HUES64 (cell line): ENCODE data around the gene AFF1.

ENCODE experiments used
- H3K27ac ChIP-seq: 2 replicates; pipeline ENCODE4 v1.7.0; 2013; ENCODE audit warnings: low read depth, low read length, inconsistent platforms
- H3K27me3 ChIP-seq: 2 replicates; pipeline ENCODE4 v1.6.1; 2013; ENCODE audit warnings: mild to moderate bottlenecking, low read length; ENCODE audit not compliant: insufficient read depth
- H3K36me3 ChIP-seq: 2 replicates; pipeline ENCODE4 v1.6.1; 2013; ENCODE audit warnings: mild to moderate bottlenecking, low read length; ENCODE audit not compliant: insufficient read depth
- H3K4me1 ChIP-seq: 2 replicates; pipeline ENCODE4 v1.6.1; 2013; ENCODE audit warnings: mild to moderate bottlenecking, low read length, moderate library complexity; ENCODE audit not compliant: insufficient read depth
- H3K4me3 ChIP-seq: 2 replicates; pipeline ENCODE4 v1.5.1; 2013; ENCODE audit warnings: mild to moderate bottlenecking, low read length, moderate library complexity
- H3K9ac ChIP-seq: 2 replicates; pipeline ENCODE4 v1.6.1; 2013; ENCODE audit warnings: mild to moderate bottlenecking, low read depth, low read length
- H3K9me3 ChIP-seq: 2 replicates; pipeline ENCODE4 v1.6.1; 2013; ENCODE audit warnings: low read depth, low read length; ENCODE audit not compliant: insufficient read depth
- WGBS: fragments of 150-250, 120-280 bp; methylation state at CpG from one replicate; pipeline ENCODE4 v1.1.7; 2013; ENCODE audit warnings: missing lambda C conversion rate; 5-methylcytosine and 5-hydroxymethylcytosine counted together

AFF1 gene

DNA sequence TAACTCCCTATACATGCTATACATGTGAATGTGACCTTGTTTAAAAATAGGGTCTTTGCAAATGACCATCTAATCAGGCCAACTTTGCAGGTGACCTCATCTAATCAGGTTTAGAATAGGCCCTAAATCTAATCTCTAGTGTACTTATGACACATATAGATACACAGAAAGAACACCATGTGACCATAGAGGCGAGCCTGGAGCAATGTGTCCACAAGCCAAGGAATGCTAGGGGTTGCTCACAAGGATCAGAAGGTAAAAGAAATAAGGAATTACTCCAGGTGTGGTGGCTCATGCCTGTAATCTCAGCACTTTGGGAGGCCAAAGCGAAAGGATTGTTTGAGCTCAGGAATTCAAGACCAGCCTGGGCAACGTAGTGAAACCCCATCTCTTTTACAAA lies 32.9 kb upstream of the AFF1 start:
- Histone ChIP-seq H3K27me3 (no peaks in the 10 kb centered on the region; the same call in 1 of the 2 replicates), H3K4me1 (no peaks in the 10 kb centered on the region), H3K9me3 (no peaks in the 10 kb centered on the region), H3K4me3 (no peak overlapping the region), H3K27ac (no peak overlapping the region), H3K36me3 (no peaks in the 10 kb centered on the region), H3K9ac (no peak overlapping the region)
- 75% methylated on average over 3 of the region's 3 CpGs for WGBS

DNA sequence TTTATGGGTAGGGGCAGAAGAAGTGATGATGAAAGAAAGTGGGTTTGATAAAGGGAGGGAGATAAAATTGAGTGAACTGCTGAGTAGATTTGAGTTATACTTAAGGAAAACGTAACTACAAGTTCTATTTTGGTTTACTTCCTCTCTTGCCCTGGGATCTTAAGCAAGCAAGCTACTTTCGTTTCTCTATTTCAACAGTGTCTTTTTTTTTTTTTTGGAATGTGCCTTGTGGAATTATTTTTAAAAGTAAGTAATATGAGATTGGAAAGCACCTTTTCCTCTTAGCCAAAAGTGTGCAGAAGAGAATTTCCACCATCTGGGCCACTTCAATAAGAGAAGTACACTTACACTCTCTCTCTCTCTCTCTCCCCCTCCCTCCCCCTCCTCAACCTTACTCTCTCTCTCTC lies 26.6 kb upstream of the AFF1 start:
- no peaks in the 10 kb centered on the region for H3K36me3 ChIP-seq
- H3K4me1 ChIP-seq = 0 out of 2 replicates have a peak, but pooled peaks cover 2% of the 10 kb centered on the region
- no peak overlapping the region for H3K4me3 ChIP-seq
- H3K27me3 ChIP-seq = no peaks in the 10 kb centered on the region; the same call in 1 of the 2 replicates
- no peak overlapping the region for H3K27ac ChIP-seq
- no peaks in the 10 kb centered on the region for H3K9me3 ChIP-seq
- no peak overlapping the region for H3K9ac ChIP-seq
- WGBS = 75% methylated on average over 1 of the region's 2 CpGs

DNA sequence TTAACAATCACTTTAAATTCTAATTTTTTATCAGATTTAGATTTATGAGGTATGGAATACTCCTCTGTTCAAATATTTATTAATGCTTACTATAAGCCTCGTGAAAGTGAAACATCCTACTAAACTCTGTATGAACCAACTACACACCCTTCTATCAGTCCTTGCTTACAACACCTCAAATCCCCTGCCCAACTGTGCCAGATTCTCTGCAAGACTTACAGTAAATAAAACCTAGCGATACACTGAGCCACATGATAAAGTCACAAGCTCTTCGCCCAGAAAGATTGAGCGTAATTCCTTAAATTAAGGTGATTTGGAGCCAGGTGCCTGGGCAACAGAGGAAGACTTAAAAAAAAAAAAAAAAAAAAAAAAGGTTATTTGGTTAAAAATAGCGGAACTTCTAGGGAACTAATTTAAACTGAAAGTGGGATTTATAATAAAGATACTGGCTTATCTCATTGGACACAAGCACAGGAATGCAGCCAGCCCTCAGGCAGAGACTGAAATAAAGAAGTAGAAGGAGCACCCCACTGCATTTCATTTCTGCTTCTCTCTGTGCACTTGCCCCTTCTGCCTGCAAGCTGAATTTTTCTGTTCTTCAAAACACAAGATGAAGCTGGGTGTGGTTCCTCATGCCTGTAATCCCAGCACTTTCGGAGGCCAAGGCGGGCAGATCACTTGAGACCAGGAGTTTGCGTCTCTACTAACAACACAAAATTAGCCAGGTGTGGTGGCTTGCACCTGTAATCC lies 25.1 kb upstream of the AFF1 start:
- Histone ChIP-seq H3K27me3 (no peaks in the 10 kb centered on the region), H3K4me3 (no peak overlapping the region), H3K9me3 (no peaks in the 10 kb centered on the region), H3K4me1 (0 out of 2 replicates have a peak, but pooled peaks cover 2% of the 10 kb centered on the region), H3K27ac (no peak overlapping the region), H3K9ac (no peak overlapping the region), H3K36me3 (no peaks in the 10 kb centered on the region)
- 96% methylated on average over 8 of the region's 8 CpGs for WGBS

DNA sequence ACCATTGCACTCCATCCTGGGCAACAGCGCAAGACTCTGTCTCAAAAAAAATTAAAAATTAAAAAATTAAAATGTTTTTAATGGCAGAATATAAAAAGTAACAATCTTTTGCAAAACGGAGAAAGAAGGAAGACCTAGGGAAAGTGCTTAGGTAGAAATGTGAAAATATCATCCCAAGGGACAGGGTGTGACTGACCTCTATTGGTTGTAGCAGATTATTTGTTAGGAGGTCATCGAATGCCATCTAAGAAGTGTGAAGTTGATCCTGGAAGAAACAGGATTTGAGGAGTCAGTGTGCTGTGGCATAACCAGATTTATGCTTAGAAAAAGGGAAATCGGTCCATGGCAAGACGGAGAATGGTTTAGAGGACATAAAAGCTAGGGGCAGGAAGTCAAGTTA lies 24.4 kb upstream of the AFF1 start:
- 90% methylated on average over 4 of the region's 5 CpGs for WGBS
- Histone ChIP-seq H3K4me1 (0 out of 2 replicates have a peak, but pooled peaks cover 2% of the 10 kb centered on the region), H3K36me3 (no peaks in the 10 kb centered on the region), H3K27me3 (no peaks in the 10 kb centered on the region), H3K9me3 (no peaks in the 10 kb centered on the region), H3K4me3 (no peak overlapping the region), H3K9ac (no peak overlapping the region), H3K27ac (no peak overlapping the region)

DNA sequence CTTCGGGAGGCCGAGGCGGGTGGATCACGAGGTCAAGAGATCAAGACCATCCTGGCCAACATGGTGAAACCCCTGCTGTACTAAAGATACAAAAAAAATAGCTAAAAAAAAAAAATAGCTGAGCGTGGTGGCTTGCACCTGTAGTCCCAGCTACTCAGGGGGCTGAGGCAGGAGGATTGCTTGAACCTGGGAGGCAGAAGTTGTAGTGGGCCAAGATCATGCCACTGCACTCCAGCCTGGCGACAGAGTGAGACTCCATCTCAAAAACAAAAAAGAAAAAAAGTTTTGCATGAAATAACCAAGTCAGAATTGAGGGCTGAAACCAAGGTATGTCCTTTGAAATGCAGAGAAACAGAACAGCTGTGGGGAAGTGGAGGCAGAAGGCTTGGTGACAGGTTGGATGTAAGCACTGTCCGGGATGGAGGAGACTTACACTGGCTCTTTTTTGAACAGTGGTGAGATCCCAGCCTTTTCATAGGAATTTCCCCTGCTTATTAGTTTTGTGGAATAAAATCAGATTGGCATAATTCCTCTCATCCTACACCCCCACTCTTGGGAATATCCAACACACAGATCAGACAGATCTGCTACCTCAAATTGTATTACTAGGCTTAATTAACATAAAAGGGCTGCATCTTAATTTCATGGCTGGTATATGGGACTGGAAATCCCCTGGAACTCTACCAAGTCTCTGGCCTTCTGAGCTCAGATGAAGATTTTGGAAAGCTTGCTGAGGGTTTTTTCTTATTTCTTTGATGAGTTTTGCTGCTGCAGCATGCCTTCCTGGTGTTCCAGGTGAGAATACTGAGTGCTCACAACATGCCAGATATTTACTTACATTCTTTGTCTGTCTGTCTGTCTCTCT lies 23.8 kb upstream of the AFF1 start:
- no peaks in the 10 kb centered on the region for H3K9me3 ChIP-seq
- 86% methylated on average over 7 of the region's 7 CpGs for WGBS
- H3K9ac ChIP-seq = no peak overlapping the region

DNA sequence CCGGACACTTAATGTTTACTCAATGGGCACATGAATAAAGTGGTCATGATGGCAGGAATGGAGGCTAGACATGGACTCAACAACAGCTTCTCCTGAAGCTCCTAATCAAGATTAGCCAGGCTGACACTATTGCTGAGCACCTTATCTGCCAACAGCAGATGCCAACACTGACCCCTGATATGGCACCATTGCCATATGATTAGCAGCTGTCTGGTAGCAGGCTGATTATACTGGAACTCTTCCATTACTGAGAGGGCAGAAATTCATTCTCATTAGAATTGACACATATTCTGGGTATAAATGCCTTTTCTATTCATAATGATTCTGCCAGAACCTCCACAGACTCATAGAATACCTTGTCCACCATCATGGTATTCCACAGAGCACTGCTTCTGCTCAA lies 18.4 kb upstream of the AFF1 start:
- Histone ChIP-seq H3K9me3 (no peaks in the 10 kb centered on the region), H3K27ac (no peak overlapping the region), H3K27me3 (no peaks in the 10 kb centered on the region), H3K4me3 (no peak overlapping the region), H3K36me3 (no peaks in the 10 kb centered on the region), H3K9ac (no peak overlapping the region), H3K4me1 (no peaks in the 10 kb centered on the region)
- WGBS = 0% methylated on average over 1 of the region's 1 CpG

More for the DNA sequence above, 23.8 kb upstream of the AFF1 start:
- Histone ChIP-seq H3K4me3 (no peak overlapping the region), H3K27ac (no peak overlapping the region), H3K27me3 (no peaks in the 10 kb centered on the region), H3K36me3 (no peaks in the 10 kb centered on the region), H3K4me1 (0 out of 2 replicates have a peak, but pooled peaks cover 2% of the 10 kb centered on the region)

DNA sequence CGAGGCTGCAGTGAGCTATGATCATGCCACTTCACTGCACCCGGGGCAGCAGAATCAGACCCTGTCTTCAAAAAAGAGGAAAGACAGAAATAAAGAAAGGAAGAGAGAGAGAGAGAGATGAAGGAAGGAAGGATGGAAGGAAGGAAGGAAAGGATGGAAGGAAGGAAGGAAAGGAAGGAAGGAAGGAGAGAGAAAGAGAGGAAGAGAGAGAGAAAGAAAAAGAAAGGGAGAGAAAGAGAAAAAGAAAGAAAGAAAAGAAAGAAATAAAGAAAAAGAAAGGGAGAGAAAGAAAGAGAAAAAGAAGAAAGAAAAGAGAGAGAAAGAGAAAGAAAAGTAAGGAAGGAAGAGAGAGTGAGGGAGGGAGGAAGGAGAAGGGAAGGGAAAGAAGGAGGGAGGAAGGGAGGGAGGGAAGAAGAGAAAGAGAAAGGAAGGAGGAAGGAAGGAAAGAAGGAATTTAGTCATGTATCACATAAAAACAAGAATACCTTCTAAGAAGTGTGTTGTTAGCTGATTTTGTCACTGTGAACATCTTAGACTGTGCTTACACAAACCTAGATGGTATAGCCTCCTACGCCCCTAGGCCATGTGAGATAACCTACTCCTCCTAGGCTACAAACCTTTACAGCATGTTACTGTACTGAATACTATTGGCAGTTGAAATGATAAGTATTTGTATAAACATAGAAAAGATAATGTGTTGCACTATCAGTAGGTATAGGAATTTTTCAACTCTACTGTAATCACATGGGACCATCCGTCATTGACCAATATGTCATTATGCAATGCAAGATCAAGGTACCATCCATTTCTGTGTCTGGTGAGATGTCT lies 17.4 kb upstream of the AFF1 start:
- no peaks in the 10 kb centered on the region for H3K36me3 ChIP-seq
- H3K27me3 ChIP-seq = no peaks in the 10 kb centered on the region
- 97% methylated on average over 4 of the region's 4 CpGs for WGBS
- no peak overlapping the region for H3K27ac ChIP-seq
- H3K9ac ChIP-seq = no peak overlapping the region
- no peaks in the 10 kb centered on the region for H3K9me3 ChIP-seq
- no peaks in the 10 kb centered on the region for H3K4me1 ChIP-seq
- no peak overlapping the region for H3K4me3 ChIP-seq

DNA sequence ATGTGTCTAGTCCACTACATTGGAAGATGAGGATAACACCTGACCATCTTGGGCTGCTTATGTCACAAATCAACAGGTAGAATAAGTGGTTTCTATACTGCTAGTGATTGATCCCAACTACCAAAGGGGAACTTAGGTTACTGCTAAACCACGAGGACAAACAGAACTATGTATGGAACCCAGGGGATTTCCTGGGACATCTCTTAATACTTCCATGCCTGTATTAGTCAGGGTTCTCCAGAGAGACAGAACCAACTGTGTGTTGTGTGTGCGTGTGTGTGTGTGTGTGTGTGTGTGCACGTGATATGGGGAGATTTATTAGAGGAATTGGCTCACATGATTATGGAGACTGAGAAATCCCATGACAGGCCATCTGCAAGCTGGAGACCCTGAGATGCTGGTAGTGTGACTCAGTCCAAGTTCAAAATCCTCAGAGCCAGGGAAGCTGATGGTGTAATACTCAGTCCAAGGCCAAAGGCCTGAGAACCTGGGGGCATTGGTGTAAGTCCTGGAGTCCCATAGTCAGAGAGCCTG lies 16.2 kb upstream of the AFF1 start:
- H3K4me3 ChIP-seq = no peak overlapping the region
- 46% methylated on average over 3 of the region's 3 CpGs for WGBS
- no peaks in the 10 kb centered on the region for H3K4me1 ChIP-seq
- H3K9me3 ChIP-seq = no peaks in the 10 kb centered on the region
- H3K9ac ChIP-seq = no peak overlapping the region
- H3K36me3 ChIP-seq = no peaks in the 10 kb centered on the region
- no peaks in the 10 kb centered on the region for H3K27me3 ChIP-seq
- no peak overlapping the region for H3K27ac ChIP-seq

DNA sequence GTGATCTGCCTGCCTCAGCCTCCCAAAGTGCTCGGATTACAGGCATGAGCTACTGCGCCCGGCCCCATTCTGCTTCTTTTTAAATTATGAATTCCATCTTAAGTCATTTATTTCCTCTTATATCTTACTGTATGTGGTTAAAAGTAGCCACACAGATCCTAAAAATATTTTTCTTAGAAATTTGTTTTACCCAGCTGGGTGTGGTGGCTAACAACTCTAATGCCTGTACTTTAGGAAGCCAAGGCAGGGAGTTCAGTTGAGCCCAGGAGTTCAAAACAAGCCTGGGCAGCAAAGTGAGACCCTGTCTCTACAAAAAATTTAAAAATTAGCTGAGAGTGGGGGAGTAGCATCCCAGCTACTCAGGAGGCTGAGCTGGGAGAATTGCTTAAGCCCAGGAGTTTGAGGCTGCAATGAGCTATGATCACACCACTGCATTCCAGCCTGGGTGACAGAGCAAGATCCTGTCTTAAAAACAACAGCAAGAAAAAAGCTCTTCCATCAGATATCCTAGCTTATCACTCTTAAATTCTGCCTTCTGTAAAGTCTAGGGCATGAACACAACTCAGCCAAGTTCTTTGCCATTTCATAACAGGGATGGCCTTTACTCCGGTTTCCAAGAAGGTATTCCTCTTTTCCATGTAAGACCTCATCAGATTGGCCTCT lies 15.1 kb upstream of the AFF1 start:
- H3K27ac ChIP-seq = no peak overlapping the region
- 93% methylated on average over 4 of the region's 4 CpGs for WGBS
- H3K9ac ChIP-seq = no peak overlapping the region
- no peaks in the 10 kb centered on the region for H3K36me3 ChIP-seq
- no peaks in the 10 kb centered on the region for H3K9me3 ChIP-seq
- H3K4me3 ChIP-seq = no peak overlapping the region
- H3K4me1 ChIP-seq = no peaks in the 10 kb centered on the region
- H3K27me3 ChIP-seq = no peaks in the 10 kb centered on the region

DNA sequence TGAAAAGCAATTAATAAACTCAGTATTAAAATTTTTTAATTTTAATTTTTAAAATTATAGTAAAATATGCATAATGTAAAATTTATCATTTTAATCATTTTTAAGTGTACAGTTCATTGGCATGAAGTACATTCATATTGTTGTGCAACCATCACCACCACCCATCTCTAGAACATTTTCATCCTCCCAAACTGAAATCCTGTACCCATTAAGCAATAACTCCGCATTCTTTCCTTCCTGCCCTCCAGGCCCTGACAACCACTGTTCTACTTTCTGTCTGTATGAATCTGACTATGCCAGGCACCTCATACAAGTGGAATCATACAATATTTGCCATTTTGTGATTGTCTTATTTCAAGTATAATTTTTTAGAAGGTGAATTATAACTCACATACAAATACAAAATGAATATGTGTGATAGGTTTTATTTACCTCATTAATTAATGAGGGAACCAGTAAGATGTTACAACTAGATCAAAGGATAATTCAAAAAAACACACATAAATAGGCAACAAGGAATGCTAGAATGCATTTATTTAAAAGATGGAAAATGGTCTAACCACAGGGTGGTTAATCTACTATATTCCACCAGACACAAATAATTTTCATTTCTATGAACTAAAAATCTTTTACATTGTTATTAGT lies 13.1 kb upstream of the AFF1 start:
- Histone ChIP-seq H3K36me3 (no peaks in the 10 kb centered on the region), H3K9ac (no peak overlapping the region), H3K4me1 (no peaks in the 10 kb centered on the region), H3K4me3 (no peak overlapping the region), H3K27ac (no peak overlapping the region), H3K27me3 (no peaks in the 10 kb centered on the region), H3K9me3 (no peaks in the 10 kb centered on the region)
- 95% methylated on average over 1 of the region's 1 CpG for WGBS
